Hepatocyte (in vitro differentiated cells): Measurements from ENCODE around the gene ICE2. TPM values are rescaled to one million over a fixed set of nuclear protein-coding genes. Genes with fewer than 3 reads are reported as not detected.

Experiments
- DNase-seq: peaks from one replicate; pipeline ENCODE4 v3.0.0-alpha.2; 2016; ENCODE audit warnings: low spot score
- H2AFZ ChIP-seq: fragments of 200-600 bp; sonication (generic); 2 replicates; pipeline ENCODE4 v1.6.0; 2016; ENCODE audit warnings: antibody characterized with exemption, mild to moderate bottlenecking
- H3K27ac ChIP-seq: fragments of 200-600 bp; sonication (generic); 2 replicates; pipeline ENCODE4 v1.5.1; 2016; ENCODE audit warnings: mild to moderate bottlenecking
- H3K27me3 ChIP-seq: fragments of 200-600 bp; sonication (generic); 2 replicates; pipeline ENCODE4 v1.6.1; 2016
- H3K36me3 ChIP-seq: fragments of 200-600 bp; sonication (generic); replicated peaks from 2 replicates; pipeline ENCODE4 v1.5.1; 2016; ENCODE audit warnings: low read depth; ENCODE audit not compliant: insufficient read depth
- H3K4me1 ChIP-seq: fragments of 200-600 bp; sonication (generic); 2 replicates; pipeline ENCODE4 v1.5.1; 2016; ENCODE audit warnings: mild to moderate bottlenecking, moderate library complexity; ENCODE audit not compliant: insufficient read depth
- H3K4me2 ChIP-seq: fragments of 200-600 bp; sonication (generic); 2 replicates; pipeline ENCODE4 v1.6.0; 2016
- H3K4me3 ChIP-seq: fragments of 200-600 bp; sonication (generic); 2 replicates; pipeline ENCODE4 v1.5.1; 2016; ENCODE audit warnings: mild to moderate bottlenecking
- H3K79me2 ChIP-seq: fragments of 200-600 bp; sonication (generic); 2 replicates; pipeline ENCODE4 v1.6.0; 2017; ENCODE audit warnings: mild to moderate bottlenecking
- H3K9me2 ChIP-seq: fragments of 200-600 bp; sonication (generic); replicated peaks from 2 replicates; pipeline ENCODE4 v1.6.0; 2017; ENCODE audit warnings: mild to moderate bottlenecking; ENCODE audit not compliant: insufficient read depth
- H3K9me3 ChIP-seq: fragments of 200-600 bp; sonication (generic); 2 replicates; pipeline ENCODE4 v1.5.1; 2016; ENCODE audit warnings: low read depth, mild to moderate bottlenecking
- H4K20me1 ChIP-seq: fragments of 200-600 bp; sonication (generic); 2 replicates; pipeline ENCODE4 v1.6.0; 2016; ENCODE audit warnings: mild to moderate bottlenecking; ENCODE audit not compliant: insufficient read depth, poor library complexity, severe bottlenecking
- EZH2 ChIP-seq: fragments of 200-600 bp; sonication (generic); IDR thresholded peaks from 2 replicates; pipeline ENCODE4 v1.6.1; 2016; ENCODE audit warnings: antibody characterized with exemption, mild to moderate bottlenecking, borderline replicate concordance
- EZH2phosphoT487 ChIP-seq: fragments of 200-600 bp; sonication (generic); IDR thresholded peaks from one replicate; pipeline ENCODE4 v1.6.1; 2018; ENCODE audit warnings: antibody characterized with exemption, mild to moderate bottlenecking, low read depth, moderate library complexity; ENCODE audit not compliant: unreplicated experiment, severe bottlenecking
- WGBS: methylation state at CpG from one replicate; pipeline ENCODE4 v1.1.6; 2016; ENCODE audit warnings: low lambda C conversion rate; ENCODE audit errors: missing lambda C conversion rate; 5-methylcytosine and 5-hydroxymethylcytosine counted together
- polyA plus RNA-seq: library from polyadenylated mRNA; unstranded; fragments of >200 nt; fragmentation: Nextera tagmentation; extraction: Ambion mirVana; gene quantifications from 2 replicates; pipeline ENCODE4 v1.2.1, GENCODE V29; 2016
- total RNA-seq: library from RNA; depleted of rRNA; stranded (reverse); fragments of >200 nt; gene quantifications from 2 replicates; pipeline ENCODE4 v1.2.3, GENCODE V29; 2014
- TF ChIP-seq, protein P1 (sequence below): fragments of 200-600 bp; sonication (generic); IDR thresholded peaks from 2 replicates; pipeline ENCODE4 v1.5.1; 2016; ENCODE audit warnings: antibody characterized with exemption, mild to moderate bottlenecking; ENCODE audit not compliant: poor library complexity

The ICE2 gene
- total and polyA plus RNA-seq, 2 experiments from 2014 or later, result 15.8 to 35.4 TPM

DNA sequence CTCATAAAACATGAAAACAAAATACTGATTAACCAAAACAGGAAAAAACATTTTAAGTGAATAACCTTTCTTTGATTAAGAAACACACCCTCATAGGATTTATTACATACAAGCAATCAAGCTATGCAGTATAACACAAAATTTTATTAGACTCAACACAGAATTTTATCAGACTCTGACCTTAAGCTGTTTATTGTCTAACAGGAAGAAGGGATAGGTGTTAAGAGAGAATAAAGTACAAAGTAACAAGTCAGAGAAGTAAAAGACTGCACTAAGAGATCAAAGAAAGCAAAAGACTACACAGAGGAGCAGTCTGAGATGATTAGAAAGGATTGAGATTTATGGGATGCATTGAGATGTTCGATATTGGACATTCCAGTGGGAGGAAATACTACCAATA is 37.6 kb downstream of the ICE2 start:
- H3K27ac ChIP-seq, result no peak overlapping the region
- no peak overlapping the region for H3K4me2 ChIP-seq
- H3K4me3 ChIP-seq, result no peak overlapping the region
- H3K9me3 ChIP-seq, result no peaks in the 10 kb centered on the region
- 62% methylated on average over 1 of the region's 1 CpG for WGBS
- H3K4me1 ChIP-seq, result peaks cover 7% of the 10 kb centered on the region
- no peaks in the 10 kb centered on the region for H3K36me3 ChIP-seq
- no peak overlapping the region for H2AFZ ChIP-seq
- no peaks in the 10 kb centered on the region for H4K20me1 ChIP-seq
- DNase-seq, result no peak
- H3K79me2 ChIP-seq, result no peaks in the 10 kb centered on the region
- no peaks in the 10 kb centered on the region for H3K9me2 ChIP-seq
- H3K27me3 ChIP-seq, result no peaks in the 10 kb centered on the region
- TF ChIP-seq EZH2 (no peak), EZH2phosphoT487 (no peak)
- TF ChIP-seq, protein P1, sequence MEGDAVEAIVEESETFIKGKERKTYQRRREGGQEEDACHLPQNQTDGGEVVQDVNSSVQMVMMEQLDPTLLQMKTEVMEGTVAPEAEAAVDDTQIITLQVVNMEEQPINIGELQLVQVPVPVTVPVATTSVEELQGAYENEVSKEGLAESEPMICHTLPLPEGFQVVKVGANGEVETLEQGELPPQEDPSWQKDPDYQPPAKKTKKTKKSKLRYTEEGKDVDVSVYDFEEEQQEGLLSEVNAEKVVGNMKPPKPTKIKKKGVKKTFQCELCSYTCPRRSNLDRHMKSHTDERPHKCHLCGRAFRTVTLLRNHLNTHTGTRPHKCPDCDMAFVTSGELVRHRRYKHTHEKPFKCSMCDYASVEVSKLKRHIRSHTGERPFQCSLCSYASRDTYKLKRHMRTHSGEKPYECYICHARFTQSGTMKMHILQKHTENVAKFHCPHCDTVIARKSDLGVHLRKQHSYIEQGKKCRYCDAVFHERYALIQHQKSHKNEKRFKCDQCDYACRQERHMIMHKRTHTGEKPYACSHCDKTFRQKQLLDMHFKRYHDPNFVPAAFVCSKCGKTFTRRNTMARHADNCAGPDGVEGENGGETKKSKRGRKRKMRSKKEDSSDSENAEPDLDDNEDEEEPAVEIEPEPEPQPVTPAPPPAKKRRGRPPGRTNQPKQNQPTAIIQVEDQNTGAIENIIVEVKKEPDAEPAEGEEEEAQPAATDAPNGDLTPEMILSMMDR, result no peak

DNA sequence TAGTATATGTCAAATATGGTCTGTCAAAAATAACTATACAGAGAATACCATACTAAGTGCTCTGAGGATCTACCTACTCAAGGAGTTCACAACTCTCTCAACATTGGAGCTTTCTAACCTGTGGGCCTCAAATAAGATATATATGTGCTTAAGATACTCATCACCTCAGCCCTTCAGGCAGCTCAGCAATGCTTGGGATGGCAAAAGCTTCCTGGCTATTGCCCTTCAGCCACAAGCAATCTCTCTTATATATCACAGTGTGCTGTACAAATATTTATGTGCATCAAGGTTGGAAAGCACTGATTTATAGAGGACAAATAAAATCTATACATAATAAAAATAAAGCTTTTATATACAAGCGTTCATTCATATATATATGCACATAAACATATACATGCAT is 40.3 kb downstream of the ICE2 start:
- Histone ChIP-seq H3K79me2 (no peaks in the 10 kb centered on the region), H3K27me3 (no peaks in the 10 kb centered on the region), H3K9me3 (no peaks in the 10 kb centered on the region), H4K20me1 (no peaks in the 10 kb centered on the region), H3K36me3 (no peaks in the 10 kb centered on the region), H3K9me2 (no peaks in the 10 kb centered on the region), H3K4me3 (no peak overlapping the region), H3K4me2 (no peak overlapping the region), H3K4me1 (peaks cover 7% of the 10 kb centered on the region), H2AFZ (no peak overlapping the region), H3K27ac (no peak overlapping the region)
- WGBS, result 85% methylated on average over 1 of the region's 1 CpG
- no peak for DNase-seq
- TF ChIP-seq EZH2 (no peak), EZH2phosphoT487 (no peak)
- TF ChIP-seq, protein P1, result no peak

DNA sequence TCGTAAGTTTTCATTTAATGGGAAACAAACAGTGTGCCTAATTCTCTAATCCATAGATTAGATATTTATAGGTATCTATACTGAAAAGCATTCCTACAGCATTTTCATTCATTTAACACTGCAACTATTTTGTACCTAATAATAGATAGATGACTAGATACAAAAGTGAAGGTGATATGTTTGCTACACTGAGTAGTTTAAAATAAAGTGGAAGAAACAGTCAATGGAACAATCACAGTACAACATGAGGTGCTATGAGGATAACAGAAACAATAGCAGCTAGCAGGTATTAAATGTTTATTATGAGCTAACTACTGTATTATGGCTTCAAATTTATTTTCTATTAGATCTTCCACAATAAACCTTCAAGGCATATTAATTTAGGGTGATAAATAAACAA is 50.0 kb downstream of the ICE2 start:
- Histone ChIP-seq H3K27me3 (no peaks in the 10 kb centered on the region), H3K4me3 (no peak overlapping the region), H4K20me1 (no peaks in the 10 kb centered on the region), H3K4me1 (peaks cover 4% of the 10 kb centered on the region), H3K36me3 (no peaks in the 10 kb centered on the region), H2AFZ (no peak overlapping the region), H3K9me3 (no peaks in the 10 kb centered on the region), H3K9me2 (no peaks in the 10 kb centered on the region), H3K4me2 (no peak overlapping the region), H3K79me2 (no peaks in the 10 kb centered on the region), H3K27ac (no peak overlapping the region)
- TF ChIP-seq, protein P1, result no peak
- TF ChIP-seq EZH2phosphoT487, result no peak
- TF ChIP-seq EZH2, result no peak
- no peak for DNase-seq
- WGBS, result 97% methylated on average over 1 of the region's 1 CpG
